GM21528 (cell line): ENCODE data around the gene ZNF562.

ENCODE experiments used
- ATAC-seq: cut with Tn5 transposase; IDR thresholded peaks from one replicate; pipeline ENCODE4 v1.9.1; 2021; ENCODE audit warnings: mild to moderate bottlenecking, moderate library complexity; ENCODE audit not compliant: unreplicated experiment, low FRiP score

ZNF562 gene

GRCh38 chr19:9645472-9645871 is 29.4 kb downstream of the ZNF562 start:
- ATAC-seq: no peak

DNA sequence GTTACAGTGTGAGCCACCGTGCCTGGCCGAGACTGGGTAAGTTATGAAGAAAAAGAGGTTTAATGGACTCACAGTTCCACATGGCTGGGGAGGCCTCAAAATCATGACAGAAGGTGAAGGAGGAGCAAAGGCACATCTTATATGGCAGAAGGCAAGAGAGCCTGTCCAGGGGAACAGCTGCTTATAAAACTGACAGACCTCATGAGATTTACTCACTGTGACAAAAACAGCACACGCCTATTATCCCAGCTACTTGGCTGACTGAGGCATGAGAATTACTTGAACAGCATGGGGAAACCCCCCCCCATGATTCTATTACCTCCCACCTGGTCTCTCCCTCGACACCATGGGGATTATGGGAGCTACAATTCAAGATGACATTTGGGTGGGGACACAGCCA is 30.4 kb downstream of the ZNF562 start:
- no peak for ATAC-seq

DNA sequence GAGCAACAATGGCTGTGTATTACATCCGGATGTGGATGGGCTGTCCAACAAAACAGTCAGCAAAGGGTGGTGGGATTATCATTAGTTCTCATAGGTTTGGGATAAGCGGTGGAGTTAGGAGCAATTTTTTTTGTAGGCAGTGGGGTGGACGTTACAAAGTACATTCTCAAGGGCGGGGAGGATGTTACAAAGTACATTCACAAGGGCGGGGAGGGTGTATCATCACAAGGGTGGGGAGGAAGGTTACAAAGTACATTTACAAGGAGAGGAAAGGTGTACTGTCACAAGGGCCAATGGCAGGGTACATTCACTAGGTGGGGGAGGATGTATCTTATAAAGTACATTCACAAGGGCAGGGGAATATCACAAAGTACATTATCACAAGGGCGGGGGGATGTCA is 33.1 kb downstream of the ZNF562 start:
- no peak for ATAC-seq

DNA sequence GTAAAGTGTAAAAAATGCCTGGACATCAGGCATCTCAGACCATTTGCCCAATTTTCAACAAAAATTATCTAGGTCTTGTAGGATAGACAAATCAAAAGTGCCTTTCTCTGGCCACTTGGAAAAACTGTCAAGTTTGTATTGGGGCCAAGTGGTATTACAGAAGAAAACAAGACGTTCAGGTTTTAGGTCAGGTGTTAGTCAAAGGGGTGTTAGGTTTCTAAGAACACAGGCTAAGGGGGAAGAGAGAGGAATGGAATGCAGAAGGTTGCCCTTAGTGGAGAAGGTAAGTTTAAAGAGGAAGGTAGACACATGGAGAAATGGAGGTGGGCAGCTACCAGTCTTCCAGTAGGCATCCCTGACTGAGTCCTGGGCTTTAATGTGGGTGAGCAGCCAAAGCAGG is 33.9 kb downstream of the ZNF562 start:
- no peak for ATAC-seq

DNA sequence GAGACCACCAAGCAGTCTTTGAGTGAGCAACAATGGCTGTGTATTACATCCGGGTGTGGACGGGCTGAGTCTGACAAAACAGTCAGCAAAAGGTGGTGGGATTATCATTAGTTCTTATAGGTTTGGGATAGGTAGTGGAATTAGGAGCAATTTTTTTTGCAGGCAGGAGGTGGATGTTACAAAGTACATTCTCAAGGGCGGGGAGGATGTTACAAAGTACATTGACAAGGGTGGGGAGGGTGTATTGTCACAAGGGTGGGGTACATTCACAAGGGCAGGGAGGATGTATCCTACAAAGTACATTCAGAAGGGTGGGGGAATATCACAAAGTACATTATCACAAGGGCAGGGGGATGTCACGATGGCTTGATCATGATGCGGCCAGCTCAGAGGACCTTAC is 38.9 kb downstream of the ZNF562 start:
- no peak for ATAC-seq

- no peak for ATAC-seq
These were observed 47.0 kb downstream of the ZNF562 start for GRCh38 chr19:9627856-9628255.

GRCh38 chr19:9622531-9622930 is 52.4 kb downstream of the ZNF562 start:
- no peak for ATAC-seq

DNA sequence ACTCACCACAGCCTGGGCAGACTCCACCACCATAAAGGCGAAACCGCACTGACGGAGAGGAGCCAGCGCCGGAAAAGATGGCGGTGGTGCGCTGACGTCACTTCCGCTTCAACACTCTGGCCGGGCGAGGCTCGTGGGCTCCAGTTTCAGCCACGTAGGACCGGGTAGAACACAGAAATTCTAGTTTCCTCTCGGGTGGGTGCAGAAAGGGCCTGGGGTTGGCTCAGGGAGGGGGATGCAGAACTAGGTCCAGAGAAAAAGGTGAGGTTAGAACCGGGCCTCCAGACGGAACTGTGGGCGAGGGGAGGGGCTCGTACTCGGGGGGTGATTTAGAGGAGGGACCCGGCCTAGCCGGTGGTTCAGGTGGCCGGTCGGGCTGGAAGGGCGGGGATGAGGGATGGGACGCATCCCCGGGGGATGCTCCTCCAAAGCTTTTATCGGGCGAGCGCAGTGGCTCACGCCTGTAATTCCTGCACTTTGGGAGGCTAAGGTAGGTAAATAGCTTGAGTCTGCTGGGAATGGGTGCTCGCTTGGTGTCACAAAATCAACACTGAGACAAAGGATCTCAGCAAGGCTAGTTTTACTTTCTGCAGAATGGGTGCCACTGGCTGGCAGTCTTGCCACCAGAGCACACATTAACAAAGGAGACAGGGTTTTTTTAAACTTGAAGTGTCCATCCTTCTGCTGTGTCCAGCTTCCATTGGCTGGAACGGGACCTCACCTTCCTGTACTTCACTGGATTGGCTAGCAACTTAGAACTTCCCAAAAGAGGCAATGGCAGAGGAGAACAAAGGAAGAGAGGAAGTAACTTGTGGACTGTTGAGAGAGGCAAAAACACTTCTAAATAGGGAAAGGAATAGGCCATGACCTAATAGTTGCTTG is 53.5 kb downstream of the ZNF562 start, which contains the start of gene ZNF561:
Gene ZNF561, minus strand, starts transcription at position 77 of the 882 bp plus-strand sequence. CDS start 1,776 bp downstream, outside the sequence.
- peak; percentile 79 for ATAC-seq

DNA sequence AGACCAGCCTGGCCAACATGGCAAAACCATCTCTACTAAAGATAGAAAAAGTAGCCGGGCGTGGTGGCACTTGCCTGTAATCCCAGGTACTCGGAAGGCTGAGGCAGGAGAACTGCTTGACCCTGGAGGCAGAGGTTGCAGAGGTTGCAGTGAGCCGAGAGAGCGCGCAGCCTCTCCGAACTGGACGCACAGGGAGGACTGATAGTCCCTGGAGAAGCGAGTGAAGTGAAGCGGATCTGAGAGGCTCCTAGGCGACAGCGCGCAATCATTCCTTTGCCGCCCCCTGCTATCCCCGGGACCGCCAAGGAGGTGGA is 54.1 kb downstream of the ZNF562 start:
- no peak for ATAC-seq

GRCh38 chr19:9615844-9616243 is 59.1 kb downstream of the ZNF562 start:
- ATAC-seq: no peak

GRCh38 chr19:9610484-9611113 is 64.3 kb downstream of the ZNF562 start:
- ATAC-seq: no peak

DNA sequence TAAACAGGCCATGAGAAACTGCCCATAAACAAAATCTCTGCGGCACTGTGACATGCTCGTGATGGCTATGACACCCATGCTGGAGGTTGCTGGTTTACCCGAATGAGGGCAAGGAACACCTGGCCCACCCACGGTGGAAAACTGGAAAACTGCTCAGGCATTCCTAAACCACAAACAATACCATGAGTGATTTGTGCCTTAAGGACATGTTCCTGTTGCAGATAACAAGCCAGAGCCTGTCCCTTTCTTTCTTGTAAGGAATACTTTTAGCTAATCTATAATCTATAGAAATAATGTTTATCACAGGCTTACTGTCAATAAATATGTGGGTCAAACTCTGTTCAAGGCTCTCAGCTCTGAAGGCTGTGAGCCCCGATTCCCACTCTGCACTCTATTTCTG is 66.0 kb downstream of the ZNF562 start:
- ATAC-seq: no peak

DNA sequence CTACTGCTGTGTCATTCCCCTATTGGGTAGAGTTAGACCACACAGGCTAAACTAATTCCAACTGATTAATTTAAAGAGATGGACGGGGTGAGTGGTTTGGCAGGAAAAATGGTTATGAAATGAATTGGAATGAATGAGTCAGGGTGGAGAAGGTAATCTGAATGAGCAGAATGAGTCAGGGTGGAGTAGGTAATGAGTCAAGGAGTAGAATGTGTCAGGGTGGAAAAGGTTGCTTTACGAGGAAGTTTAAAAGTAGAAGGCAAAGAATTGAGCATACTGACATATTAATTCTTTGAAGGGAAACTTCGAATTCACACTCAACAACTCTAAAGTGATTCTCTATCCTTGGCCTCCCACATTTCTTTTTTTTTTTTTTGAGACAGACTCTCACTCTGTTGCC is 77.9 kb downstream of the ZNF562 start:
- no peak for ATAC-seq
